ENCODE results near the gene TFAP2C.

- no peak for TF ChIP-seq POLR2AphosphoS5 (IDR thresholded peaks at IDR 0.05; ENCODE audit: borderline replicate concordance, low read depth, low read length)
- TF ChIP-seq EZH2 (IDR thresholded peaks at IDR 0.05): no peak
Observed at GRCh38 chr20:56601166-56601565, 27.9 kb upstream of the TFAP2C start.

All from SK-N-MC (cell line).